Activated T-cell treated with anti-CD3 and anti-CD28 coated beads, Interleukin-2, amount 50 U/mL, for 4 hours (primary cell): Measurements from ENCODE around the gene SBF1. TPM values are rescaled to one million over a fixed set of nuclear protein-coding genes. Genes with fewer than 3 reads are reported as not detected.

Experiments used
- ATAC-seq, 2 donors: fragments of 200-7000 bp; cut with Tn5 transposase; one replicate each; pipeline ENCODE4 v1.10.0; 2021
- DNase-seq: peaks from one replicate; pipeline ENCODE4 v3.0.0-alpha.2; 2020
- H3K27me3 Mint-ChIP-seq: one replicate; pipeline ENCODE4 v1.8.0; 2021; ENCODE audit warnings: low read depth, mixed read lengths
- H3K36me3 Mint-ChIP-seq: one replicate; pipeline ENCODE4 v1.8.0; 2022; ENCODE audit warnings: mixed read lengths; ENCODE audit not compliant: insufficient read depth
- H3K4me1 Mint-ChIP-seq: one replicate; pipeline ENCODE4 v1.8.0; 2021; ENCODE audit warnings: low read depth, mixed read lengths
- H3K4me3 Mint-ChIP-seq: one replicate; pipeline ENCODE4 v1.8.0; 2021; ENCODE audit warnings: mild to moderate bottlenecking, moderate library complexity, mixed read lengths
- H3K9me3 Mint-ChIP-seq: one replicate; pipeline ENCODE4 v1.8.0; 2021; ENCODE audit warnings: mixed read lengths
- total RNA-seq, 3 donors: library from RNA; stranded (reverse); gene quantifications; one replicate each; pipeline ENCODE4 v1.2.1, GENCODE V29; 2021

The SBF1 gene
- total RNA-seq, 3 donors from 2014 or later: 128 to 130 (median 129) TPM

GRCh38 chr22:50498322-50498890 is 23.6 kb upstream of the SBF1 start:
- ATAC-seq (peak; percentile 94), DNase-seq (peak; percentile 64)
- H3K36me3 Mint-ChIP-seq: no peaks in the 10 kb centered on the region

GRCh38 chr22:50497093-50497492 is 22.3 kb upstream of the SBF1 start:
- Mint-ChIP-seq H3K27me3 (no peaks in the 10 kb centered on the region), H3K4me3 (no peak overlapping the region), H3K9me3 (no peaks in the 10 kb centered on the region), H3K36me3 (no peaks in the 10 kb centered on the region), H3K4me1 (peaks cover 5% of the 10 kb centered on the region)
- DNase-seq (no peak), ATAC-seq (no peak)

More at GRCh38 chr22:50498322-50498890, 23.6 kb upstream of the SBF1 start:
- Mint-ChIP-seq H3K4me1 (peaks cover 5% of the 10 kb centered on the region), H3K4me3 (no peak overlapping the region), H3K9me3 (no peaks in the 10 kb centered on the region), H3K27me3 (no peaks in the 10 kb centered on the region)

GRCh38 chr22:50490531-50491308 is 15.9 kb upstream of the SBF1 start:
- Mint-ChIP-seq H3K4me1 (peaks cover 7% of the 10 kb centered on the region), H3K27me3 (peaks cover 1% of the 10 kb centered on the region), H3K4me3 (peak overlapping the region; percentile 42), H3K9me3 (no peaks in the 10 kb centered on the region), H3K36me3 (no peaks in the 10 kb centered on the region)
- DNase-seq (no peak), ATAC-seq (peak; percentile 30 to 32)

- H3K27me3 Mint-ChIP-seq: peaks cover 1% of the 10 kb centered on the region
- H3K36me3 Mint-ChIP-seq: no peaks in the 10 kb centered on the region
- H3K9me3 Mint-ChIP-seq: no peaks in the 10 kb centered on the region
- DNase-seq (no peak), ATAC-seq (no peak)
- H3K4me3 Mint-ChIP-seq: no peak overlapping the region
- H3K4me1 Mint-ChIP-seq: peaks cover 9% of the 10 kb centered on the region
Measured at GRCh38 chr22:50489363-50490243, 14.8 kb upstream of the SBF1 start.

- H3K27me3 Mint-ChIP-seq: peaks cover 1% of the 10 kb centered on the region
- H3K9me3 Mint-ChIP-seq: no peaks in the 10 kb centered on the region
- no peaks in the 10 kb centered on the region for H3K36me3 Mint-ChIP-seq
- peaks cover 9% of the 10 kb centered on the region for H3K4me1 Mint-ChIP-seq
- H3K4me3 Mint-ChIP-seq: no peak overlapping the region
- ATAC-seq (no peak), DNase-seq (no peak)
Measured at GRCh38 chr22:50488886-50489285, 14.1 kb upstream of the SBF1 start.

GRCh38 chr22:50488006-50488677 is 13.3 kb upstream of the SBF1 start:
- Mint-ChIP-seq H3K4me1 (peaks cover 9% of the 10 kb centered on the region), H3K27me3 (peaks cover 1% of the 10 kb centered on the region), H3K9me3 (no peaks in the 10 kb centered on the region), H3K36me3 (no peaks in the 10 kb centered on the region), H3K4me3 (no peak overlapping the region)
- ATAC-seq (no peak), DNase-seq (no peak)

GRCh38 chr22:50487290-50488005 is 12.6 kb upstream of the SBF1 start:
- Mint-ChIP-seq H3K27me3 (peaks cover 1% of the 10 kb centered on the region), H3K36me3 (no peaks in the 10 kb centered on the region), H3K9me3 (no peaks in the 10 kb centered on the region), H3K4me3 (no peak overlapping the region), H3K4me1 (peaks cover 9% of the 10 kb centered on the region)
- ATAC-seq (no peak), DNase-seq (no peak)

GRCh38 chr22:50486561-50487289 is 11.9 kb upstream of the SBF1 start, which contains the start of gene MIOX:
TSS of gene MIOX (plus strand) at chr22:50486859. CDS start at chr22:50486898, 39 bp downstream.
- no peak for DNase-seq
- Mint-ChIP-seq H3K4me1 (peaks cover 9% of the 10 kb centered on the region), H3K36me3 (no peaks in the 10 kb centered on the region), H3K4me3 (no peak within 1 kb of the TSS), H3K27me3 (peaks cover 1% of the 10 kb centered on the region), H3K9me3 (no peaks in the 10 kb centered on the region)
- peak in 1 of 2 donors; percentile 7 for ATAC-seq

GRCh38 chr22:50485221-50486131 is 10.6 kb upstream of the SBF1 start:
- Mint-ChIP-seq H3K36me3 (no peaks in the 10 kb centered on the region), H3K9me3 (no peaks in the 10 kb centered on the region), H3K27me3 (peaks cover 1% of the 10 kb centered on the region), H3K4me1 (peaks cover 2% of the 10 kb centered on the region), H3K4me3 (no peak overlapping the region)
- ATAC-seq: no peak
- DNase-seq: no peak

GRCh38 chr22:50483977-50484853 is 9.4 kb upstream of the SBF1 start:
- ATAC-seq (no peak), DNase-seq (no peak)
- Mint-ChIP-seq H3K4me1 (peaks cover 2% of the 10 kb centered on the region), H3K36me3 (no peaks in the 10 kb centered on the region), H3K4me3 (peak overlapping the region; percentile 19), H3K27me3 (peaks cover 6% of the 10 kb centered on the region), H3K9me3 (no peaks in the 10 kb centered on the region)

- Mint-ChIP-seq H3K4me3 (peak overlapping the region; percentile 19), H3K9me3 (no peaks in the 10 kb centered on the region)
Measured at GRCh38 chr22:50483556-50483955, 8.7 kb upstream of the SBF1 start.

More at GRCh38 chr22:50483556-50483955, 8.7 kb upstream of the SBF1 start:
- ATAC-seq: no peak
- peaks cover 6% of the 10 kb centered on the region for H3K27me3 Mint-ChIP-seq
- H3K4me1 Mint-ChIP-seq: peaks cover 2% of the 10 kb centered on the region
- no peaks in the 10 kb centered on the region for H3K36me3 Mint-ChIP-seq
- DNase-seq: no peak
